ENCODE results near the gene LRRC61. TPM values are rescaled to one million over a fixed set of nuclear protein-coding genes. Genes with fewer than 3 reads are reported as not detected.

Gene LRRC61
- polyA plus RNA-seq, 1 of the 3 experiments (the other 2 are of a cell fraction) = 0.99 TPM

DNA sequence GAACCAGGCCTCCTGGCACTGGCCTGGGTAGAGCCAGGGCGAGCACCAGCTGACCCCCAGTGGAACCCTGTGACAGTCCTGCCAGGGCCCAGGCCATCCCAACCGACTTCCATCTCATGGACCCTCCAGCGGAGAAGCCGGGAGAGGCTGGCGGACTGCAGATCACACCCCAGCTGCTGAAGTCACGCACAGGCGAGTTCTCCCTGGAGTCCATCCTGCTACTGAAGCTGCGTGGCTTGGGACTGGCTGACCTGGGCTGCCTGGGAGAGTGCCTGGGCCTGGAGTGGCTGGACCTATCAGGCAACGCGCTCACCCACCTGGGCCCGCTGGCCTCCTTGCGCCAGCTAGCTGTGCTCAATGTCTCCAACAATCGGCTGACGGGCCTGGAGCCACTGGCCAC, 13.6 kb downstream of the LRRC61 start:
- H3F3A ChIP-seq (replicated peaks; ENCODE audit: insufficient read depth) = no peaks in the 10 kb centered on the region
- no peak overlapping the region for H3K4me2 ChIP-seq
- H4K20me1 ChIP-seq (ENCODE audit: insufficient read depth) = no peaks in the 10 kb centered on the region
- H3K4me3 ChIP-seq (ENCODE audit: low read depth in 2 of 2, low read length in 1 of 2) = no peak overlapping the region
- peaks cover under 1% of the 10 kb centered on the region; the same call in 1 of the 2 replicates for H3K27me3 ChIP-seq (ENCODE audit: insufficient read depth)
- H2AFZ ChIP-seq (ENCODE audit: low read depth) = no peak overlapping the region
- no peak for TF ChIP-seq TEAD4 (IDR thresholded peaks at IDR 0.05; ENCODE audit: borderline replicate concordance, insufficient read depth)
- H3K79me2 ChIP-seq (ENCODE audit: insufficient read depth) = no peaks in the 10 kb centered on the region
- no peaks in the 10 kb centered on the region for H3K36me3 ChIP-seq (replicated peaks in 1 of 2; ENCODE audit: control insufficient read depth in 1 of 2, insufficient read depth in 2 of 2, low read length in 1 of 2)
- H3K9me3 ChIP-seq = no peaks in the 10 kb centered on the region
- ChIA-PET CTCF (interaction anchor here (0.9 to 1.0 kb wide), 2 partner anchors 13 to 67 kb away, joined by 3 read pairs; partner anchors contain the start of gene ACTR3C), POLR2A (no interaction called here)
- H3K4me1 ChIP-seq (ENCODE audit: control insufficient read depth in 1 of 2, insufficient read depth in 2 of 2, low read depth in 1 of 2, low read length in 1 of 2) = no peaks in the 10 kb centered on the region; a peak in 1 of 4 replicates
- H3K9ac ChIP-seq = no peak overlapping the region
- no peaks in the 10 kb centered on the region for H3K9me2 ChIP-seq
- no peak for DNase-seq
- H3K27ac ChIP-seq (ENCODE audit: low read depth in 2 of 2, low read length in 1 of 2) = no peak overlapping the region
- WGBS (ENCODE audit: low lambda C conversion rate) = 89% methylated on average over 5 of the region's 14 CpGs

DNA sequence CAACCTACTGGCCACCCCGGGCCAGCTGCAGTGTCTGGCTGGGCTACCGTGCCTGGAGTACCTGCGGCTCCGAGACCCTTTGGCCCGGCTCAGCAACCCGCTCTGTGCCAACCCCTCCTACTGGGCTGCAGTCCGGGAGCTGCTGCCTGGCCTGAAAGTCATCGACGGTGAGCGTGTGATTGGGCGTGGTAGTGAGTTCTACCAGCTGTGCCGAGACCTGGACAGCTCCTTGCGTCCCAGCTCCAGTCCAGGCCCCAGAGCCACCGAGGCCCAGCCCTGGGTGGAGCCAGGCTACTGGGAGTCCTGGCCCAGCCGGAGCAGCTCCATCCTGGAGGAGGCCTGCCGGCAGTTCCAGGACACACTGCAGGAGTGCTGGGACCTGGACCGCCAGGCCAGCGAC, 14.0 kb downstream of the LRRC61 start:
- Histone ChIP-seq H3K36me3 (replicated peaks in 1 of 2; ENCODE audit: control insufficient read depth in 1 of 2, insufficient read depth in 2 of 2, low read length in 1 of 2) (no peaks in the 10 kb centered on the region), H3K79me2 (ENCODE audit: insufficient read depth) (no peaks in the 10 kb centered on the region), H3K9me3 (no peaks in the 10 kb centered on the region), H3K4me1 (ENCODE audit: control insufficient read depth in 1 of 2, insufficient read depth in 2 of 2, low read depth in 1 of 2, low read length in 1 of 2) (no peaks in the 10 kb centered on the region; a peak in 1 of 4 replicates), H3K9ac (no peak overlapping the region), H2AFZ (ENCODE audit: low read depth) (no peak overlapping the region), H3K27ac (ENCODE audit: low read depth in 2 of 2, low read length in 1 of 2) (no peak overlapping the region), H3F3A (replicated peaks; ENCODE audit: insufficient read depth) (no peaks in the 10 kb centered on the region), H3K9me2 (no peaks in the 10 kb centered on the region), H3K4me2 (no peak overlapping the region), H4K20me1 (ENCODE audit: insufficient read depth) (no peaks in the 10 kb centered on the region), H3K27me3 (ENCODE audit: insufficient read depth) (peaks cover 5% of the 10 kb centered on the region; the same call in 1 of the 2 replicates), H3K4me3 (ENCODE audit: low read depth in 2 of 2, low read length in 1 of 2) (no peak overlapping the region)
- CTCF ChIA-PET = interaction anchor here (0.9 kb wide), 1 partner anchor 13 kb away, joined by 3 read pairs; the partner anchor contains the start of gene ACTR3C
- POLR2A ChIA-PET = no interaction called here
- no peak for TF ChIP-seq SMC3 (IDR thresholded peaks at IDR 0.05; ENCODE audit: low read depth, low read length)
- TF ChIP-seq FOXM1 (IDR thresholded peaks at IDR 0.05; ENCODE audit: low read depth) = no peak
- no peak for TF ChIP-seq RXRA (IDR thresholded peaks at IDR 0.05; ENCODE audit: borderline replicate concordance, low read depth)
- TF ChIP-seq CHD2 (IDR thresholded peaks at IDR 0.05; ENCODE audit: low read length, partially characterized antibody) = no peak
- TF ChIP-seq, protein P1, sequence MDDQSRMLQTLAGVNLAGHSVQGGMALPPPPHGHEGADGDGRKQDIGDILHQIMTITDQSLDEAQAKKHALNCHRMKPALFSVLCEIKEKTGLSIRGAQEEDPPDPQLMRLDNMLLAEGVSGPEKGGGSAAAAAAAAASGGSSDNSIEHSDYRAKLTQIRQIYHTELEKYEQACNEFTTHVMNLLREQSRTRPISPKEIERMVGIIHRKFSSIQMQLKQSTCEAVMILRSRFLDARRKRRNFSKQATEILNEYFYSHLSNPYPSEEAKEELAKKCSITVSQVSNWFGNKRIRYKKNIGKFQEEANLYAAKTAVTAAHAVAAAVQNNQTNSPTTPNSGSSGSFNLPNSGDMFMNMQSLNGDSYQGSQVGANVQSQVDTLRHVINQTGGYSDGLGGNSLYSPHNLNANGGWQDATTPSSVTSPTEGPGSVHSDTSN (IDR thresholded peaks at IDR 0.05) = no peak
- TF ChIP-seq, protein P2, sequence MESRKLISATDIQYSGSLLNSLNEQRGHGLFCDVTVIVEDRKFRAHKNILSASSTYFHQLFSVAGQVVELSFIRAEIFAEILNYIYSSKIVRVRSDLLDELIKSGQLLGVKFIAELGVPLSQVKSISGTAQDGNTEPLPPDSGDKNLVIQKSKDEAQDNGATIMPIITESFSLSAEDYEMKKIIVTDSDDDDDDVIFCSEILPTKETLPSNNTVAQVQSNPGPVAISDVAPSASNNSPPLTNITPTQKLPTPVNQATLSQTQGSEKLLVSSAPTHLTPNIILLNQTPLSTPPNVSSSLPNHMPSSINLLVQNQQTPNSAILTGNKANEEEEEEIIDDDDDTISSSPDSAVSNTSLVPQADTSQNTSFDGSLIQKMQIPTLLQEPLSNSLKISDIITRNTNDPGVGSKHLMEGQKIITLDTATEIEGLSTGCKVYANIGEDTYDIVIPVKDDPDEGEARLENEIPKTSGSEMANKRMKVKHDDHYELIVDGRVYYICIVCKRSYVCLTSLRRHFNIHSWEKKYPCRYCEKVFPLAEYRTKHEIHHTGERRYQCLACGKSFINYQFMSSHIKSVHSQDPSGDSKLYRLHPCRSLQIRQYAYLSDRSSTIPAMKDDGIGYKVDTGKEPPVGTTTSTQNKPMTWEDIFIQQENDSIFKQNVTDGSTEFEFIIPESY (IDR thresholded peaks at IDR 0.05; ENCODE audit: borderline replicate concordance, low read depth) = no peak
- no peak for TF ChIP-seq ELF1 (IDR thresholded peaks at IDR 0.05)
- TF ChIP-seq, protein P3, sequence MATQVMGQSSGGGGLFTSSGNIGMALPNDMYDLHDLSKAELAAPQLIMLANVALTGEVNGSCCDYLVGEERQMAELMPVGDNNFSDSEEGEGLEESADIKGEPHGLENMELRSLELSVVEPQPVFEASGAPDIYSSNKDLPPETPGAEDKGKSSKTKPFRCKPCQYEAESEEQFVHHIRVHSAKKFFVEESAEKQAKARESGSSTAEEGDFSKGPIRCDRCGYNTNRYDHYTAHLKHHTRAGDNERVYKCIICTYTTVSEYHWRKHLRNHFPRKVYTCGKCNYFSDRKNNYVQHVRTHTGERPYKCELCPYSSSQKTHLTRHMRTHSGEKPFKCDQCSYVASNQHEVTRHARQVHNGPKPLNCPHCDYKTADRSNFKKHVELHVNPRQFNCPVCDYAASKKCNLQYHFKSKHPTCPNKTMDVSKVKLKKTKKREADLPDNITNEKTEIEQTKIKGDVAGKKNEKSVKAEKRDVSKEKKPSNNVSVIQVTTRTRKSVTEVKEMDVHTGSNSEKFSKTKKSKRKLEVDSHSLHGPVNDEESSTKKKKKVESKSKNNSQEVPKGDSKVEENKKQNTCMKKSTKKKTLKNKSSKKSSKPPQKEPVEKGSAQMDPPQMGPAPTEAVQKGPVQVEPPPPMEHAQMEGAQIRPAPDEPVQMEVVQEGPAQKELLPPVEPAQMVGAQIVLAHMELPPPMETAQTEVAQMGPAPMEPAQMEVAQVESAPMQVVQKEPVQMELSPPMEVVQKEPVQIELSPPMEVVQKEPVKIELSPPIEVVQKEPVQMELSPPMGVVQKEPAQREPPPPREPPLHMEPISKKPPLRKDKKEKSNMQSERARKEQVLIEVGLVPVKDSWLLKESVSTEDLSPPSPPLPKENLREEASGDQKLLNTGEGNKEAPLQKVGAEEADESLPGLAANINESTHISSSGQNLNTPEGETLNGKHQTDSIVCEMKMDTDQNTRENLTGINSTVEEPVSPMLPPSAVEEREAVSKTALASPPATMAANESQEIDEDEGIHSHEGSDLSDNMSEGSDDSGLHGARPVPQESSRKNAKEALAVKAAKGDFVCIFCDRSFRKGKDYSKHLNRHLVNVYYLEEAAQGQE (IDR thresholded peaks at IDR 0.05; ENCODE audit: low read depth, low read length) = no peak
- TF ChIP-seq TEAD4 (IDR thresholded peaks at IDR 0.05; ENCODE audit: borderline replicate concordance, insufficient read depth) = no peak
- TF ChIP-seq GATA2 (CRISPR knock-in tag; IDR thresholded peaks at IDR 0.05) = no peak
- TF ChIP-seq, protein P4, sequence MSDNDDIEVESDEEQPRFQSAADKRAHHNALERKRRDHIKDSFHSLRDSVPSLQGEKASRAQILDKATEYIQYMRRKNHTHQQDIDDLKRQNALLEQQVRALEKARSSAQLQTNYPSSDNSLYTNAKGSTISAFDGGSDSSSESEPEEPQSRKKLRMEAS (IDR thresholded peaks at IDR 0.05; ENCODE audit: low read depth) = no peak
- TF ChIP-seq RCOR1 (IDR thresholded peaks at IDR 0.05; ENCODE audit: low read length) = no peak
- no peak for TF ChIP-seq FOXJ3 (CRISPR knock-in tag; IDR thresholded peaks at IDR 0.05)
- TF ChIP-seq NRF1 (IDR thresholded peaks at IDR 0.05; ENCODE audit: low read depth, low read length) = no peak
- TF ChIP-seq FOSL2 (IDR thresholded peaks at IDR 0.05; ENCODE audit: borderline replicate concordance, low read depth) = no peak
- no peak for TF ChIP-seq JUND (IDR thresholded peaks at IDR 0.05)
- no peak for TF ChIP-seq TCF12 (IDR thresholded peaks at IDR 0.05)
- no peak for TF ChIP-seq YY1 (IDR thresholded peaks at IDR 0.05; ENCODE audit: low read depth)
- DNase-seq = no peak
- 92% methylated on average over 17 of the region's 18 CpGs for WGBS (ENCODE audit: low lambda C conversion rate)
